Renal cortex interstitium (tissue), 11 donors: Measurements from ENCODE around the gene ST8SIA4. TPM values are rescaled to one million over a fixed set of nuclear protein-coding genes. Genes with fewer than 3 reads are reported as not detected.
"Not testable (repeated sequence)": the region's sequence is repeated elsewhere in the genome, so short reads cannot be mapped to it uniquely, and the experiment has no call there.

Source experiments
- DNase-seq, 11 donors: peaks; one replicate each; pipeline ENCODE4 v3.0.0-alpha.2; 2013; ENCODE audit warnings: low read depth in 9 of 11, low spot score in 4 of 11; ENCODE audit errors: extremely low read depth in 1 of 11
- polyA plus RNA-seq, 3 donors: library from polyadenylated mRNA; unstranded; fragments of 120-200 nt; gene quantifications; one replicate each; pipeline ENCODE4 v1.2.1, GENCODE V29; 2013; ENCODE audit not compliant: insufficient read length in 3 of 3

The ST8SIA4 gene
- polyA plus RNA-seq, 3 donors, result 5.1 to 7.9 (median 7.2) TPM

GRCh38 chr5:100796851-100797250 lies 106.2 kb downstream of the ST8SIA4 start:
- DNase-seq, result no peak

- DNase-seq, result no peak
Measured at GRCh38 chr5:100794844-100795243, 108.2 kb downstream of the ST8SIA4 start.

- DNase-seq, result no peak
Measured at GRCh38 chr5:100794218-100794617, 108.9 kb downstream of the ST8SIA4 start.

- no peak for DNase-seq
Measured at GRCh38 chr5:100792781-100793180, 110.3 kb downstream of the ST8SIA4 start.

- DNase-seq, result no peak
Measured at GRCh38 chr5:100791391-100791790, 111.7 kb downstream of the ST8SIA4 start.

GRCh38 chr5:100790951-100791350 lies 112.1 kb downstream of the ST8SIA4 start:
- DNase-seq, result no peak

- DNase-seq, result no peak
Measured at GRCh38 chr5:100790170-100790665, 112.9 kb downstream of the ST8SIA4 start.

- no peak for DNase-seq
Measured at GRCh38 chr5:100789694-100790093, 113.4 kb downstream of the ST8SIA4 start.

GRCh38 chr5:100788417-100788816 lies 114.7 kb downstream of the ST8SIA4 start:
- no peak for DNase-seq

GRCh38 chr5:100787648-100788047 lies 115.4 kb downstream of the ST8SIA4 start:
- no peak for DNase-seq

- DNase-seq, result not testable (repeated sequence)
Measured at GRCh38 chr5:100785536-100785935, 117.5 kb downstream of the ST8SIA4 start.

- DNase-seq, result no peak
Measured at GRCh38 chr5:100780376-100780870, 122.7 kb downstream of the ST8SIA4 start.

- no peak for DNase-seq
Measured at GRCh38 chr5:100779669-100780375, 123.3 kb downstream of the ST8SIA4 start.

GRCh38 chr5:100777680-100778300 lies 125.3 kb downstream of the ST8SIA4 start:
- no peak for DNase-seq

- no peak for DNase-seq
Measured at GRCh38 chr5:100775533-100775855, 127.6 kb downstream of the ST8SIA4 start.

GRCh38 chr5:100772548-100772947 lies 130.5 kb downstream of the ST8SIA4 start:
- no peak for DNase-seq

GRCh38 chr5:100772006-100772405 lies 131.1 kb downstream of the ST8SIA4 start:
- no peak for DNase-seq

GRCh38 chr5:100771181-100771580 lies 131.9 kb downstream of the ST8SIA4 start:
- DNase-seq, result no peak

GRCh38 chr5:100768221-100768620 lies 134.9 kb downstream of the ST8SIA4 start:
- peak in 2 of 11 donors; percentile 18 to 48 for DNase-seq

- no peak for DNase-seq
Measured at GRCh38 chr5:100762995-100763394, 140.1 kb downstream of the ST8SIA4 start.

GRCh38 chr5:100762108-100762507 lies 141.0 kb downstream of the ST8SIA4 start:
- no peak for DNase-seq
